Measurements from ENCODE around the gene RMP24.
"Not testable (repeated sequence)": the region's sequence is repeated elsewhere in the genome, so short reads cannot be mapped to it uniquely, and the experiment has no call there.

The RMP24 gene

GRCh38 chr18:35964319-35964718, 8.2 kb upstream of the RMP24 start:
- Histone ChIP-seq H3K27ac (ENCODE audit: low read depth, low read length, poor library complexity, severe bottlenecking) (no peak overlapping the region), H3K36me3 (ENCODE audit: insufficient read depth, low read length) (no peaks in the 10 kb centered on the region; the same call in 1 of the 2 replicates), H3K4me3 (ENCODE audit: low read depth, low read length, poor library complexity, severe bottlenecking) (no peak overlapping the region), H3K79me2 (ENCODE audit: insufficient read depth, low read length) (no peaks in the 10 kb centered on the region), H3K9me3 (ENCODE audit: low read length) (no peaks in the 10 kb centered on the region), H3K9me2 (ENCODE audit: low read depth, low read length) (no peaks in the 10 kb centered on the region), H3K4me1 (ENCODE audit: insufficient read depth, low read length, severe bottlenecking) (no peaks in the 10 kb centered on the region), H3K27me3 (ENCODE audit: insufficient read depth, low read length) (no peaks in the 10 kb centered on the region), H3F3A (ENCODE audit: insufficient read depth, low read length) (no peaks in the 10 kb centered on the region), H4K20me1 (ENCODE audit: insufficient read depth, low read length) (no peaks in the 10 kb centered on the region), H2AFZ (ENCODE audit: low read length) (no peak overlapping the region), H3K4me2 (ENCODE audit: low read length) (no peak overlapping the region), H3K9ac (ENCODE audit: low read length) (no peak overlapping the region)
- TF ChIP-seq EZH2 (IDR thresholded peaks at IDR 0.05; ENCODE audit: borderline replicate concordance, low read length) (no peak), CTCF (IDR thresholded peaks at IDR 0.05; ENCODE audit: low read length) (no peak)

DNA sequence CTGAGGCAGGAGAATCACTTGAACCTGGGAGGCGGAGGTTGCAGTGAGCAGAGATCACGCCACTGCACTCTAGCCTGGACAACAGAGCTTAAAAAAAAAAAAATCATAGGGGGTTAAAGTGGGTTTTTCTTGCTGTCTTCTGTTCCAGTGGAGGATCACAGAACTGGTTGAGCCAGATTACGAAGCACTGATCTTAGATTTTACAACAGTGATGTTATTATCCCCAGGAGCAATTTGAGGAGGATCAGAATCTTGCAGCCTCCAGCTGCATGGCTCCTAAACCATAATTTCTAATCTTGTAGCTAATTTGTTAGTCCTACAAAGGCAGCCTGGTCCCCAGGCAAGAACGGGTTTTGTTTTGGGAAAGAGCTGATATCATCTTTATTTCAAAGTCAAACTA, 4.6 kb upstream of the RMP24 start:
- H3K4me3 ChIP-seq (ENCODE audit: low read depth, low read length, poor library complexity, severe bottlenecking); H3K27me3 ChIP-seq (ENCODE audit: insufficient read depth, low read length); H3K9me2 ChIP-seq (ENCODE audit: low read depth, low read length); H3K36me3 ChIP-seq (ENCODE audit: insufficient read depth, low read length); H3F3A ChIP-seq (ENCODE audit: insufficient read depth, low read length); H3K27ac ChIP-seq (ENCODE audit: low read depth, low read length, poor library complexity, severe bottlenecking); H3K9me3 ChIP-seq (ENCODE audit: low read length); H3K79me2 ChIP-seq (ENCODE audit: insufficient read depth, low read length); H4K20me1 ChIP-seq (ENCODE audit: insufficient read depth, low read length); H3K4me2 ChIP-seq (ENCODE audit: low read length); H2AFZ ChIP-seq (ENCODE audit: low read length); H3K9ac ChIP-seq (ENCODE audit: low read length): not testable (repeated sequence)
- H3K4me1 ChIP-seq (ENCODE audit: insufficient read depth, low read length, severe bottlenecking): peaks cover 14% of the 10 kb centered on the region

DNA sequence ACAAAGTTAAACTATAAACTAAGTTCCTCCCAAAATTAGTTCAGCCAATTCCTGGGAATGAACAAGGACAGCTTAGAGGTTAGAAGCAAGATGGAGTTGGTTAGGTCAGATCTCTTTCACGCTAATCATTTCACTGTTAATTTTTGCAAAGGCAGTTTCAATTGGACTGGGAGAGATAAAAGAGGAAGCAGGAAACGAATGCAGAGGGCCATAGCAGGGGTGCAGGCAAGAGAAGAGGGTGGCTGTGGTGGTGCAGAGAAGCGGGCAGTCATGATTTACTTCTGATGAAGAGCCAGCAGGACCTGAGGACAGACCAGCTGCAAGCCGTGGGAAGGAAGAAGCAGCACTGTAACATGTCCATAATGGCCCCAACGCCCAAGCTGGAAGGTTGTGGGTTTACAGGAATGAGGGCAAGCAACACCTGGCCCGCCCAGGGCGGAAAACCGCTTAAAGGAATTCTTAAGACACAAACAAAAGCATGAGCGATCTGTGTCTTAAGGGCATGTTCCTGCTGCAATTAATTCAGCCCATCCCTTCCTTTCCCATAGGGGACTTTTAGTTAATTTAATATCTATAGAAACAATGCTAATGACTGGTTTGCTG, 4.1 kb upstream of the RMP24 start:
- Histone ChIP-seq H3K4me3 (ENCODE audit: low read depth, low read length, poor library complexity, severe bottlenecking) (no peak overlapping the region), H3K9me3 (ENCODE audit: low read length) (no peaks in the 10 kb centered on the region), H3F3A (ENCODE audit: insufficient read depth, low read length) (no peaks in the 10 kb centered on the region), H3K9me2 (ENCODE audit: low read depth, low read length) (no peaks in the 10 kb centered on the region), H2AFZ (ENCODE audit: low read length) (no peak overlapping the region), H3K27ac (ENCODE audit: low read depth, low read length, poor library complexity, severe bottlenecking) (no peak overlapping the region), H3K4me1 (ENCODE audit: insufficient read depth, low read length, severe bottlenecking) (peaks cover 18% of the 10 kb centered on the region), H3K4me2 (ENCODE audit: low read length) (no peak overlapping the region), H3K9ac (ENCODE audit: low read length) (no peak overlapping the region), H3K79me2 (ENCODE audit: insufficient read depth, low read length) (peaks cover 7% of the 10 kb centered on the region), H3K27me3 (ENCODE audit: insufficient read depth, low read length) (no peaks in the 10 kb centered on the region), H4K20me1 (ENCODE audit: insufficient read depth, low read length) (no peaks in the 10 kb centered on the region), H3K36me3 (ENCODE audit: insufficient read depth, low read length) (no peaks in the 10 kb centered on the region; the same call in 1 of the 2 replicates)
- TF ChIP-seq EZH2 (IDR thresholded peaks at IDR 0.05; ENCODE audit: borderline replicate concordance, low read length): no peak
- TF ChIP-seq CTCF (IDR thresholded peaks at IDR 0.05; ENCODE audit: low read length): no peak

GRCh38 chr18:35969676-35970075, 2.8 kb upstream of the RMP24 start:
- Histone ChIP-seq H3K4me2 (ENCODE audit: low read length) (no peak overlapping the region), H3K27ac (ENCODE audit: low read depth, low read length, poor library complexity, severe bottlenecking) (no peak overlapping the region), H3K79me2 (ENCODE audit: insufficient read depth, low read length) (peaks cover 8% of the 10 kb centered on the region), H4K20me1 (ENCODE audit: insufficient read depth, low read length) (no peaks in the 10 kb centered on the region), H3K27me3 (ENCODE audit: insufficient read depth, low read length) (no peaks in the 10 kb centered on the region), H3K9me2 (ENCODE audit: low read depth, low read length) (no peaks in the 10 kb centered on the region), H3K9ac (ENCODE audit: low read length) (no peak overlapping the region), H3K36me3 (ENCODE audit: insufficient read depth, low read length) (peaks cover 7% of the 10 kb centered on the region), H3K9me3 (ENCODE audit: low read length) (no peaks in the 10 kb centered on the region), H3K4me1 (ENCODE audit: insufficient read depth, low read length, severe bottlenecking) (peaks cover 29% of the 10 kb centered on the region), H3K4me3 (ENCODE audit: low read depth, low read length, poor library complexity, severe bottlenecking) (no peak overlapping the region), H2AFZ (ENCODE audit: low read length) (no peak overlapping the region), H3F3A (ENCODE audit: insufficient read depth, low read length) (no peaks in the 10 kb centered on the region)
- TF ChIP-seq CTCF (IDR thresholded peaks at IDR 0.05; ENCODE audit: low read length) (no peak), EZH2 (IDR thresholded peaks at IDR 0.05; ENCODE audit: borderline replicate concordance, low read length) (no peak)
